HTR-8/SVneo (cell line): ENCODE results near the gene SORL1.
"Not testable (repeated sequence)": the region's sequence is repeated elsewhere in the genome, so short reads cannot be mapped to it uniquely, and the experiment has no call there.

Source experiments
- DNase-seq: peaks from one replicate; pipeline ENCODE4 v3.0.0; 2011; ENCODE audit warnings: low spot score, mixed read lengths; ENCODE audit not compliant: insufficient read length
- FAIRE-seq: peaks from 2 replicates; lab custom pipeline; 2011; peaks lifted over from hg19 to GRCh38; lab: Jason Lieb, UNC

SORL1 gene

GRCh38 chr11:121469910-121470309, 17.8 kb downstream of the SORL1 start:
- DNase-seq: no peak
- FAIRE-seq: peak; percentile 28

GRCh38 chr11:121471167-121471566, 19.1 kb downstream of the SORL1 start:
- FAIRE-seq (no peak), DNase-seq (no peak)

- DNase-seq (no peak), FAIRE-seq (no peak)
Observed at GRCh38 chr11:121472312-121472711, 20.2 kb downstream of the SORL1 start.

GRCh38 chr11:121473064-121473777, 21.1 kb downstream of the SORL1 start:
- DNase-seq (no peak), FAIRE-seq (no peak)

- DNase-seq: no peak
- FAIRE-seq: no peak
Observed at GRCh38 chr11:121474680-121475079, 22.6 kb downstream of the SORL1 start.

GRCh38 chr11:121476379-121477032, 24.4 kb downstream of the SORL1 start:
- no peak for FAIRE-seq
- no peak for DNase-seq

- DNase-seq (no peak), FAIRE-seq (peak; percentile 94)
Observed at GRCh38 chr11:121478226-121478894, 26.2 kb downstream of the SORL1 start.

GRCh38 chr11:121478895-121479697, 27.0 kb downstream of the SORL1 start:
- FAIRE-seq (no peak), DNase-seq (no peak)

GRCh38 chr11:121479698-121480238, 27.7 kb downstream of the SORL1 start:
- no peak for FAIRE-seq
- no peak for DNase-seq

GRCh38 chr11:121481484-121482230, 29.5 kb downstream of the SORL1 start:
- not testable (repeated sequence) for FAIRE-seq, DNase-seq

- FAIRE-seq: no peak
Observed at GRCh38 chr11:121482231-121483129, 30.4 kb downstream of the SORL1 start.

GRCh38 chr11:121483805-121484480, 31.8 kb downstream of the SORL1 start:
- FAIRE-seq (peak; percentile 4), DNase-seq (no peak)

More at GRCh38 chr11:121482231-121483129, 30.4 kb downstream of the SORL1 start:
- no peak for DNase-seq

- FAIRE-seq: no peak
- no peak for DNase-seq
Observed at GRCh38 chr11:121485216-121485615, 33.1 kb downstream of the SORL1 start.

- FAIRE-seq: no peak
- no peak for DNase-seq
Observed at GRCh38 chr11:121486054-121486453, 33.9 kb downstream of the SORL1 start.

GRCh38 chr11:121487191-121487590, 35.1 kb downstream of the SORL1 start:
- FAIRE-seq: no peak
- DNase-seq: no peak

- no peak for DNase-seq
- FAIRE-seq: no peak
Observed at GRCh38 chr11:121488170-121488569, 36.1 kb downstream of the SORL1 start.

GRCh38 chr11:121488641-121489040, 36.5 kb downstream of the SORL1 start:
- DNase-seq: no peak

GRCh38 chr11:121489823-121490222, 37.7 kb downstream of the SORL1 start:
- no peak for DNase-seq
- no peak for FAIRE-seq

More at GRCh38 chr11:121488641-121489040, 36.5 kb downstream of the SORL1 start:
- FAIRE-seq: no peak
